Ectodermal cell (in vitro differentiated cells): ENCODE results near the gene CNDP1.
"Not testable (repeated sequence)": the region's sequence is repeated elsewhere in the genome, so short reads cannot be mapped to it uniquely, and the experiment has no call there.

Source experiments
- H3K27ac ChIP-seq: 2 replicates; pipeline ENCODE4 v1.7.0; 2013; ENCODE audit warnings: mild to moderate bottlenecking, low read depth, low read length; ENCODE audit not compliant: insufficient read depth, poor library complexity, severe bottlenecking
- H3K27me3 ChIP-seq: 2 replicates; pipeline ENCODE4 v1.7.0; 2013; ENCODE audit warnings: mild to moderate bottlenecking, low read length; ENCODE audit not compliant: insufficient read depth, control insufficient read depth, poor library complexity, severe bottlenecking
- H3K36me3 ChIP-seq: one replicate; pipeline ENCODE4 v1.7.0; 2013; ENCODE audit warnings: low read length; ENCODE audit not compliant: control insufficient read depth, insufficient read depth
- H3K4me1 ChIP-seq: one replicate; pipeline ENCODE4 v1.7.0; 2013; ENCODE audit warnings: low read length; ENCODE audit not compliant: control insufficient read depth, insufficient read depth
- H3K4me3 ChIP-seq: 2 replicates; pipeline ENCODE4 v1.7.0; 2013; ENCODE audit warnings: low read depth, low read length, control low read depth; ENCODE audit not compliant: insufficient read depth
- H3K9me3 ChIP-seq: 2 replicates; pipeline ENCODE4 v1.7.0; 2013; ENCODE audit warnings: mild to moderate bottlenecking, low read length, moderate library complexity; ENCODE audit not compliant: control insufficient read depth
- WGBS, 2 experiments: methylation state at CpG; one replicate each; pipeline ENCODE4 v1.1.7; 2013; ENCODE audit warnings: missing lambda C conversion rate in 2 of 2; 5-methylcytosine and 5-hydroxymethylcytosine counted together

Gene CNDP1

GRCh38 chr18:74496508-74497323 is 37.6 kb upstream of the CNDP1 start:
- peak overlapping the region; percentile 87 for H3K4me3 ChIP-seq
- H3K27ac ChIP-seq: peak overlapping the region; percentile 91
- peaks cover 9% of the 10 kb centered on the region for H3K36me3 ChIP-seq
- H3K4me1 ChIP-seq: no peaks in the 10 kb centered on the region
- no peaks in the 10 kb centered on the region for H3K9me3 ChIP-seq
- WGBS, 2 experiments: 4 to 5% methylated on average over 48 of the region's 48 CpGs
- no peaks in the 10 kb centered on the region for H3K27me3 ChIP-seq

- H3K27me3 ChIP-seq: no peaks in the 10 kb centered on the region
- peak overlapping the region; percentile 87 for H3K4me3 ChIP-seq
- no peak overlapping the region for H3K27ac ChIP-seq
- peaks cover 9% of the 10 kb centered on the region for H3K36me3 ChIP-seq
- WGBS, 2 experiments: 90 to 93% methylated on average over 8 of the region's 8 CpGs
- no peaks in the 10 kb centered on the region for H3K4me1 ChIP-seq
- H3K9me3 ChIP-seq: no peaks in the 10 kb centered on the region
Measured at GRCh38 chr18:74497324-74497676, 37.0 kb upstream of the CNDP1 start.

GRCh38 chr18:74497778-74498177 is 36.5 kb upstream of the CNDP1 start:
- Histone ChIP-seq H3K27ac (no peak overlapping the region), H3K36me3 (peaks cover 12% of the 10 kb centered on the region), H3K9me3 (no peaks in the 10 kb centered on the region), H3K27me3 (no peaks in the 10 kb centered on the region), H3K4me1 (no peaks in the 10 kb centered on the region), H3K4me3 (no peak overlapping the region)
- WGBS, 2 experiments: 88 to 96% methylated on average over 3 of the region's 3 CpGs

GRCh38 chr18:74498712-74499627 is 35.3 kb upstream of the CNDP1 start:
- no peak overlapping the region for H3K4me3 ChIP-seq
- H3K27ac ChIP-seq: no peak overlapping the region
- H3K4me1 ChIP-seq: no peaks in the 10 kb centered on the region
- peaks cover 17% of the 10 kb centered on the region for H3K36me3 ChIP-seq
- H3K27me3 ChIP-seq: no peaks in the 10 kb centered on the region
- H3K9me3 ChIP-seq: no peaks in the 10 kb centered on the region
- 92 to 93% methylated on average over 14 of the region's 14 CpGs for WGBS, 2 experiments

- no peak overlapping the region for H3K27ac ChIP-seq
- no peaks in the 10 kb centered on the region for H3K4me1 ChIP-seq
- 82 to 83% methylated on average over 9 of the region's 9 CpGs for WGBS, 2 experiments
- peaks cover 17% of the 10 kb centered on the region for H3K36me3 ChIP-seq
- H3K9me3 ChIP-seq: no peaks in the 10 kb centered on the region
- H3K27me3 ChIP-seq: no peaks in the 10 kb centered on the region
- H3K4me3 ChIP-seq: no peak overlapping the region
Measured at GRCh38 chr18:74499633-74500032, 34.7 kb upstream of the CNDP1 start.

- Histone ChIP-seq H3K4me1 (no peaks in the 10 kb centered on the region), H3K27ac (no peak overlapping the region), H3K36me3 (peaks cover 17% of the 10 kb centered on the region), H3K27me3 (no peaks in the 10 kb centered on the region), H3K9me3 (no peaks in the 10 kb centered on the region), H3K4me3 (no peak overlapping the region)
- 88 to 95% methylated on average over 3 to 5 of the region's 6 CpGs for WGBS, 2 experiments
Measured at GRCh38 chr18:74500372-74500771, 33.9 kb upstream of the CNDP1 start.

GRCh38 chr18:74500774-74501173 is 33.5 kb upstream of the CNDP1 start:
- not testable (repeated sequence) for H3K4me3 ChIP-seq, H3K4me1 ChIP-seq, H3K9me3 ChIP-seq, H3K27ac ChIP-seq, H3K27me3 ChIP-seq
- H3K36me3 ChIP-seq: peaks cover 17% of the 10 kb centered on the region
- 91 to 95% methylated on average over 8 of the region's 8 CpGs for WGBS, 2 experiments

- H3K36me3 ChIP-seq: peaks cover 19% of the 10 kb centered on the region
- no peaks in the 10 kb centered on the region for H3K9me3 ChIP-seq
- H3K4me1 ChIP-seq: no peaks in the 10 kb centered on the region
- H3K4me3 ChIP-seq: no peak overlapping the region
- WGBS, 2 experiments: 66 to 82% methylated on average over 3 to 4 of the region's 4 CpGs
- no peaks in the 10 kb centered on the region for H3K27me3 ChIP-seq
- H3K27ac ChIP-seq: no peak overlapping the region
Measured at GRCh38 chr18:74501386-74501785, 32.9 kb upstream of the CNDP1 start.

GRCh38 chr18:74503137-74503536 is 31.2 kb upstream of the CNDP1 start:
- no peak overlapping the region for H3K27ac ChIP-seq
- no peak overlapping the region for H3K4me3 ChIP-seq
- no peaks in the 10 kb centered on the region for H3K27me3 ChIP-seq
- no peaks in the 10 kb centered on the region for H3K9me3 ChIP-seq
- WGBS, 2 experiments: 93 to 96% methylated on average over 3 of the region's 4 CpGs
- H3K36me3 ChIP-seq: peaks cover 29% of the 10 kb centered on the region
- no peaks in the 10 kb centered on the region for H3K4me1 ChIP-seq

- H3K27ac ChIP-seq: no peak overlapping the region
- 93 to 95% methylated on average over 15 of the region's 16 CpGs for whole genome bisulfite sequencing, 2 experiments
- H3K27me3 ChIP-seq: no peaks in the 10 kb centered on the region
- no peaks in the 10 kb centered on the region for H3K9me3 ChIP-seq
- H3K4me1 ChIP-seq: no peaks in the 10 kb centered on the region
- H3K36me3 ChIP-seq: peaks cover 36% of the 10 kb centered on the region
- no peak overlapping the region for H3K4me3 ChIP-seq
Measured at GRCh38 chr18:74505776-74506175, 28.5 kb upstream of the CNDP1 start.
